GM18505 (cell line): Measurements from ENCODE around the gene MRPL2.
A peak's percentile ranks its signal among the peaks of the same experiment; 100 is the strongest.

Experiments
- ATAC-seq: cut with Tn5 transposase; IDR thresholded peaks from one replicate; pipeline ENCODE4 v1.9.1; 2021; ENCODE audit not compliant: unreplicated experiment
- POLR2A ChIP-seq: IDR thresholded peaks from 4 replicates; pipeline ENCODE4 v1.6.1; 2011; ENCODE audit warnings: borderline replicate concordance; ENCODE audit not compliant: insufficient read depth, insufficient read length; ENCODE audit errors: extremely low read depth

The MRPL2 gene

DNA sequence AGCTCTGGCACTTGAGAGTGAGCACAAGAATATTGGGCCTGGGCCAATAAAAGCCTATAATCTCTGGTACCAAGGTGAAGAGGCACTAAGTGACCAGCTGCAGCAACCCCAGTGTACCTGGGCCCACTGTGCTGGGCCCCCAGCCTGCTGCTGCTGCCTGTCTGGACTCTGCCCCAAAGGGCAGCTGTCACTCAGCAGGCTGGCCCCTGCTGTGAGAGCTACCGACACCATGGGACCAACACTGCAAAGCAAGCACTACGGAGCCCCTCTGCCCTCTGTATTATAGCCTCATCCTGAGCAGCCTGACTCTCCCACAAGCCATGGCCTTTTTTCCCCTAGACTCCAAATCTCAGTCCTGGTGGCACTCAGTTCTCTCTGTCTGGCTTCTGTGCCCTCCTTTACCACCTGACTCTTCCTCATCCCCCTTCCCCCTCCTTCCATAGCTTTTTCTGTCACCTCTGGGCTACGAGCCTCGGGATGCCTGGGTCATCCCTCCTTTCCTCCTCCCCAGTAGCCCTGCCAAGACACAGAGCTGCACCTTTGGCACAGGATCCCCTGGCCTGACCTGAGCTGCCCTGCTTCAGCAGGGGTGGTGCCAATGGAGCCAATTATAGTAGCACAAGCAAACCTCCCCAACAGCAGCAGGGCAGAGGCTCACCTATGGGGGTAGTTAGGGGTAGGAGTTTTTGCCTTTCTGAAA is 23.6 kb downstream of the MRPL2 start:
- ATAC-seq: no peak
- TF ChIP-seq POLR2A: no peak

DNA sequence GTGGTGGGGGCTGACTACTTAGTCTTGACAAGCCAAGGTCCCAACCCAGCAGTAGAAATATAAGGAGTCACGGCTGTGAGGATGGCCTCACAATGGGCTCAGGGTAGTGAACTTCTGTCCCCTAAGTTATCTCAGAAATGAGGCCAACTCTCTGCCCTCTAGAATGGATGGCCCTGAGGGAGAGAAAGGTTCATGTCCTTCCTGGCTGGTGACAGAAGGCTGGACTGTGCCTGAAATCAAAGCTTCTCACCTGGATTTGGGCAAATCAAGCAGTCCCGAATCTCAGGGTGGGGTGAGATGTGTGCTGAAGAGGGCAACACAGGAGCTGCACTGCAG is 25.1 kb downstream of the MRPL2 start:
- TF ChIP-seq POLR2A: no peak
- ATAC-seq: no peak

DNA sequence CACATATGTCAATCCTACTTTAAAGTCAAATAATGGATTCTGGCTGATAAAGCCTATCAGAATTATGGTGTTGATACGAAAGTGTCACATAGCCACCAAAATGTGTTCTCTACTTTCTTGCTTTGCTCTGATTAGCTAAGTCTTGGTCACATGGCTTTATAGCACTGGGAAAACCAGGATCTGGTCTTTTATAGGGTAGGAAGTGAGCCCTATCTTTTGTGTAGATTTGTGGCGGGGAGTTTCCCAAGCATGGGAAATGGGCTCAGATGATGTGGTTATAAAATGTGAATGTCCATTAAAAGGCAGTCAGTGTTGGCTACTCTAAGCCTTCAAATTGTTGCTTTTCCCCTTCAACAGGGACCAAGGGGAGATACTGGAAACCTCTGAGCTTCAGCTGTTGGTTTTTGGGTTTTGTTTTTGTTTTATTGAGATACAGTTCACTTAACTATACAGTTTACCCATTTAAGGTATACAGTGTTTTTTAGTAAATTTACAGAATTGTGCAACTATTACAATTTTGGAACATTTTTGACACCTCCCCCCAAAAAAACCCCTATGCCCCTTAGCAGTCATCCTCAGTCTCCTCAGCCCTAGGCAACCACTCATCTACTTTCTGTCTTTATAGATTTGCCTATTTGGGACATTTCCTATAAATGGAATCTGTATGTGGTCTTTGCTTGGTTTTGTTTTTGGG is 25.6 kb downstream of the MRPL2 start:
- ATAC-seq: no peak
- TF ChIP-seq POLR2A: no peak

DNA sequence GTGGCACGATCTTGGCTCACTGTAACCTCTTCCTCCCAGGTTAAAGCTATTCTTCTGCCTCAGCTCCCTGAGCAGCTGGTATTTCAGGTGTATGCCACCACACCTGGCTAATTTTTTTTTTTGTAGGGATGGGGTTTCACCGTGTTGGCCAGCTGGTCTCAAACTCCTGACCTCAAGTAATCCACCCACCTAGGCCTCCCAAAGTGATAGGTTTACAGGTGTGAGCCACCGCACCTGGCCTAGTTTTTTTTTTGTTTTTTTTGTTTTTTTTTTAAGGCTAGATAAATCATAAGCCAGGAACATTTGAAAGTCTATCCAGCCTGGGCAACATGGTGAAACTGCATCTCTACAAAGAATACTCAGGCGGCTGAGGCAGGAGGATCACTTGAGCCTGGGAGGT is 26.9 kb downstream of the MRPL2 start:
- no peak for ATAC-seq
- TF ChIP-seq POLR2A: no peak

DNA sequence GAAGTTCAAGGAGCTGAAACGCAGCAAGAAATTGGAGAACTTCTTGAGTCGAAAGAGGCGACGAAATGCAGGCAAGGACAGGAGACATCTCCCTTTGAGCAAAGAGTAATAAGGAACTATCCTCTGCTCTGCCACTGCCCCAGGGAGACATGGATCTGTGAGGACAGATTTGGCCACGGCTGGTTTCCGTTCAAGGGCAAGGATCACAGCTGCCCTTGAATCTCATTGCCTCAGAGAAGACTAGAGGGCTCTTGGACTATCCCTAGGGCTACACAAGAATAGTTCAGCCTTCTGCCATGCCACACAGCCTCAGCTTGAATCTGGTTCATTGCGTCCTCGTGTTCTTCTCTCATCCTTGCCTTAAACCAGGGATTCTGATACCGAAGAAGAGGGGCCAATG is 30.1 kb downstream of the MRPL2 start:
- TF ChIP-seq POLR2A: no peak
- ATAC-seq: no peak

DNA sequence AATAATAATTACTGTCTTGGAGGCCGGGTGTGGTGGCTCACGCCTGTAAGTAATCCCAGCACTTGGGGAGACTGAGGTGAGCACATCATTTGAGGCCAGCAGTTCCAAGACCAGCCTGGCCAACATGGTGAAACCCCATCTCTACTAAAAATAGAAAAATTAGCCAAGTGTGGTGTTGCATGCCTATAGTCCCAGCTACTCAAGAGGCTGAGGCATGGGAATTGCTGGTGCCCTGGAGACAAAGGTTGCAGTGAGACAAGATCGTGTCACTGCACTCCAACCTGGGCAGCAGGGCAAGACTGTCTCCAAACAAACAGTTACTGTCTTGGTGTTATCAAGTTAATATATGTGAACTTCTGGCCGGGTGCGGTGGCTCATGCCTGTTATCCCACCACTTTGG is 32.9 kb downstream of the MRPL2 start:
- no peak for TF ChIP-seq POLR2A
- no peak for ATAC-seq

DNA sequence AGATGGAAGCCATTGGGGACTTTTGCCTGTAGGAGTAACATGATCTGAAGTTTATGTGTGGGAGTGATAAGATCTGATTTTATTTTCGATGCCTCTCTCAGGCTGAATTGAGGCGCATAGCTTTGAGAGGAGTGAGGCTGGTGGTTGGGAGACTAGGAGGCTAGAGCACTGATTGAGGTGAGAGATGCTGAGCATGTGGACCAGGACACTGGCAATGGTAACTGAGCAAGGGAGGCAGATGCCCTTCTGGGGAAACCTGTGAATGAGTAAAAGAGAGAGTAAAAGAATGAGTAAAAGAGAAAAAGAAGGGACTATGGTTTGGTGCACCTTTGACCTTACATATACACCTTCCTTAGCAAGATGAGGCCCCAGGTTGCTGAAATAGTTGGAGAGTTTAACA is 34.8 kb downstream of the MRPL2 start:
- TF ChIP-seq POLR2A: no peak
- ATAC-seq: no peak

DNA sequence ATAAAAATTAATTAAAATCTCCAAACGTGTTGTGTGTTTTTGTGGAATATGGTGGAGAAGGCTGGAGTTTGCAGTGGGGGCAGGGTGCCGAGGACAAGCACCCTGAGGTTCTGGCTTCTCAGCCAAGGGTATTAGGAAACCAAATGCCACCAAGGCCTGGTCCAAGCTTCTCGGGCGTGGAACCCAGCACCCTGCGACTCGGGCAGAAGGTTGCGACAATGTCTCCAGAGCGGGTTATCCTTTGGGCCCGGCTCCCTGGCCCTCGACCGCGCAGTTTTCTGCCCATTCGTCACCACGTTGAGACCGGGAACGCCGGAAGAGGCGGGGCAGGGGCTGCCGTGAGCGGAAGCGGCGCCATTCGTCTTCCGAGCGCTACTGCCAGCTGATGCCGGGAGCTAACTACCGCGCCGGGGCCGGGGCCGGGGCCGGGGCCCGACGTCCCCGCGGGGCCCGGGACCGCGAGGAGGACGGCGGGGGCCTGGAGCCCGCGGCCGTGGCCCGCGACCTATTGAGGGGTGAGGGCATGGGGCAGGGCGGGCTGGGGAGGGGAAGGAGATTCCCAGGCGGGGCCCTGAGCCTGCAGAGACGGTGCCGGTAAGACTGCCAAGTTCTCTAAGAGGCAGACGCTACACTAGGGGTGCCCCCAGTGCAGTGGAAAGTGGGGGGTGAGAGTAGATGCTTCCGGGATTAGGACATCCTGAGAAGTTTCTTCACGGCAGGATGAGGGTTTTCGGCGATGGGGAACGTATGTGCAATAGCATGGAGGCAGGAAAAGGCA is 37.8 kb downstream of the MRPL2 start, which contains the start of gene RRP36:
Gene RRP36, plus strand, starts transcription at position 354 of the 778 bp plus-strand sequence. Its CDS starts 32 bp downstream, at position 386.
- TF ChIP-seq POLR2A: peak; percentile 72
- ATAC-seq: peak; percentile 59

DNA sequence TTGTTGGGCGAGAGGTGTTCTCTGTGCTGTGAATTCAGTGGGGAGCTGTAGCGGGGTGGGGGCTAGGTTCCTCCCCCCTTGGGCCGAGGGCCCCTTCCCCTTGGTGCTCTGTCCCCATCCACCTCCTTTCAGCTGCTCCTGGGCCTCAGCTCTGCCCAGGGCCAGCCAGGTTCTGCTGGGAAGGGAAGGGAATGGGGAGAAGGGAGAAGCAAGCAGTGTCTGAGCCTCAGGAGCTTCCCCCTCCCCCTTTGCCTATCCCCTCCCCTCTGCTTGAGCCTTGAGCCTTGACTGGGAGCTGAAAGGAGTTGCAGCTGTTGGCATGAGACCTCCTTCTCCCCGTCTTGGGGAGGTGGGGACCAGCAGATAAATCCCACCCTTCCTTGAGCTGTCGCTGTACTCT is 38.4 kb downstream of the MRPL2 start:
- peak; percentile 4 for ATAC-seq
- no peak for TF ChIP-seq POLR2A

DNA sequence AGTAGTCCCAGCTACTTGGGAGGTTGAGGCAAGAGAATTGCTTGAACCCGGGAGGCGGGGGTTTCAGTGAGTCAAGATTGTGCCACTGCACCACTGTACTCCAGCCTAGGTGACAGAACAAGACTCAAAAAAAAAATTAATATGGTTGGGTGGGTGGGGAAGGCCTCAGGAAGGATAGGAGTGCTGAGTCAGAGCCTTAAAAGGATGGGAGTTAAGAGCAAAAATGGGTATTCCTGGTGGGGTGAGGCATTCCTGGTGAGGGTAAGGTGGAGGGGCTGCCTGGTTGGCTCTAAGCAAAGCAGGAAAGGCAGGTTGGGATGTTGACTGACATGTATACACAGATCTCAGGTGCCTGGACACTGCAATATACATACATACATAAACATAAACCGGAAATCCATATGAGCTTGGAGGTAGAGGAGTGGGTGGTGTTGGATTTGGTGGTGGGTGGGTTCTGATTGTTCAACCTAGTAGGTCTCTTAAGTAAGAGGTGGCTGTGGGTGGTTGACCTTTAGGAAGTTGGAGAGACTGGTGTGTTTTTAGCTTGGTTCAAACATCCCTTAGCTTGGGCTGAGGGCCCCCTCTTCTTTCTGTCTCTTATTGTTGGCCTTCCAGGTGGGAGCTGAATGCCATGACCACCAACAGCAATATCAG is 39.1 kb downstream of the MRPL2 start:
- no peak for TF ChIP-seq POLR2A
- ATAC-seq: no peak

DNA sequence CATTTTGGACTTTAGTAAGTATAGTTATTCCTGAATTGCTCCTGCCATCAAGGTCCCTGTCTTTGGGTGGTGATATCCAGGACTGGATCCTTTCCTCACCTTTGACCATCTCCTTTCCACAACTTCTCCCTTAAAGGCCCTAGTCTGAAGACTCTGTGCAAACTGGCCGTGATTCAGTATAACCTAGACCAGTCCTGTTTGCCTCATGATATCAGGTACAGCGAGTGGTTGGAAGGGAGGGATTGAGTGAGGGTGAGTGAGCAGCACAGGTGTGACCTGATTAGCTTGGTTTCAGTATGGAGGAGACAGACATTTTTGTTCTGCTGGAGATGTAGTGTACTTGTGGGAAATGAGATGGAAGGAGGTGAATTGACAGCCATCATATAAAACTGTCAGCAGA is 40.1 kb downstream of the MRPL2 start:
- ATAC-seq: no peak
- no peak for TF ChIP-seq POLR2A

DNA sequence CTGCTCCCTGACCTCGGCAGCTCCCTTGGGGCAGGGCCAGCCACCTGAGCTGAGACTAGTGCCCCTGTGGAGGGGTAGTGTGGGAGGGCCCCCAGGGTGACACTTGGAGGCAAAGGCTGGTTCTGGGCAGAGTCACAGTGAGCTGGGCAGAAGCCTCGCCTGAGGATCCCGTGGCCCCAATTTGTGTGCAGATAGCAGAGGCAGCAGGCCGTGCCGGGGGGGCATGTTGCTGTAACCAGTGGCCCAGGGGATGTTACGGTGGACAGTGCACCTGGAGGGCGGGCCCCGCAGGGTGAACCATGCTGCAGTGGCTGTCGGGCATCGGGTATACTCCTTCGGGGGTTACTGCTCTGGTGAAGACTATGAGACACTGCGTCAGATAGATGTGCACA is 42.3 kb downstream of the MRPL2 start:
- TF ChIP-seq POLR2A: no peak
- ATAC-seq: no peak

DNA sequence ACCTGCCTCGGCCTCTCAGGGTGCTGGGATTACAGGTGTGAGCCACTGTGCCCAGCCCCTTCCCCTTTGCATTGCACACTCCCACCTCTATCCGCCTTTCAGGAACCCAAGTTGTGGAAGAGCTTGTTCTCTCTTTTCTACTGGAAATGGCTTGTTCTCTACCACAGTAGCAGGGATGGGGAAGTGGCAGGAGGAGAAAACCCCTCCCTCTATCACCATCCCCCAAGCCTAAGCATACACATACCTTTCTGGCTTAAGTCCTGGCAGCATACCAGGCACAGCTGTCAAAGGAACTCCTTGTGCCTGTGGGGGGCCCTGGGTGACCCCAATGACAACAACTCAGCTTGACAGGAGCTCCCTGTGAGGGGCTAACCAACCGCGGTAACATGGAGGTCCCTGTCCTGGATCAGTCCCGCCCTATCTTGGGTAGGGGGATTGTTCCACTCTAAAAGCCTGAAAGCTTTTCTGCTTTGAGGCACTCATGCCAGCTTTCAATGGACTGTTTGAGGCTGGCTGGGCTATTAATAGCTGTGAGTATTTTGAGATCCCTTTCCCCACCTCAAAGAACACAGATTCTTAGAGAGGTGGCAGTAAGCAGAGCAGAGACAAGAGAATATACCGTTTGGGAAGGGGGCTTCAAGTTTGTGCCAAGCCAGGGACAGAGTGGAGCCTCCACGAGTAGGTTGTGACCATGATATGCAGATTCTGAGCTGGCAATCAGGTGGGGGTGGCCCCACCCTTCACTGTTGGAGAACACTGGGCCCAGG is 42.9 kb downstream of the MRPL2 start:
- no peak for ATAC-seq
- TF ChIP-seq POLR2A: no peak
